CD4-positive, alpha-beta memory T cell (primary cell): ENCODE data around the gene SOX8. TPM values are rescaled to one million over a fixed set of nuclear protein-coding genes. Genes with fewer than 3 reads are reported as not detected.

Experiments
- CTCF ChIA-PET: fragments of 350-600 bp; sonication (Branson Sonifier 250); formaldehyde crosslinking; loops from one replicate; lab custom pipeline; 2021; ENCODE audit warnings: inconsistent platforms; ENCODE audit not compliant: partially characterized antibody; lab: Charles Lee
- POLR2A ChIA-PET: fragments of 350-600 bp; sonication (Branson Sonifier 250); formaldehyde crosslinking; loops from one replicate; lab custom pipeline; 2021; ENCODE audit not compliant: partially characterized antibody; lab: Charles Lee
- DNase-seq, 5 donors: peaks; one replicate each; pipeline versions ENCODE4 v3.0.0 to v3.0.0-alpha.2; 2020 to 2022; ENCODE audit warnings: mixed read lengths in 1 of 5
- H3K27ac ChIP-seq: one replicate; pipeline ENCODE4 v1.7.0; 2013; ENCODE audit warnings: low read depth, low read length
- H3K27me3 ChIP-seq: 2 replicates; pipeline ENCODE4 v1.7.0; 2013; ENCODE audit warnings: mild to moderate bottlenecking, low read length, moderate library complexity; ENCODE audit not compliant: insufficient read depth
- H3K36me3 ChIP-seq: 2 replicates; pipeline ENCODE4 v1.7.0; 2013; ENCODE audit warnings: mild to moderate bottlenecking, low read length, moderate library complexity; ENCODE audit not compliant: insufficient read depth
- H3K4me1 ChIP-seq: 2 replicates; pipeline ENCODE4 v1.7.0; 2013; ENCODE audit warnings: mild to moderate bottlenecking, low read length, moderate library complexity; ENCODE audit not compliant: insufficient read depth
- H3K4me3 ChIP-seq, 2 donors: one replicate each; pipeline ENCODE4 v1.7.0; 2013; ENCODE audit warnings: low read length in 2 of 2, mild to moderate bottlenecking in 1 of 2
- H3K9me3 ChIP-seq, 2 donors: one replicate each; pipeline ENCODE4 v1.7.0; 2013; ENCODE audit warnings: low read length in 2 of 2, control low read depth in 1 of 2; ENCODE audit not compliant: control insufficient read depth in 1 of 2
- H3K27ac Mint-ChIP-seq, 7 donors: one replicate each; pipeline ENCODE4 v1.8.0; 2020 to 2021; ENCODE audit warnings: mixed read lengths in 7 of 7, mild to moderate bottlenecking in 6 of 7, inconsistent platforms in 3 of 7, moderate library complexity in 3 of 7
- H3K27me3 Mint-ChIP-seq, 2 donors: one replicate each; pipeline ENCODE4 v1.8.0; 2020 to 2021; ENCODE audit warnings: mixed read lengths in 2 of 2
- H3K36me3 Mint-ChIP-seq, 2 donors: one replicate each; pipeline ENCODE4 v1.8.0; 2020 to 2021; ENCODE audit warnings: mixed read lengths in 2 of 2, inconsistent platforms in 1 of 2, mild to moderate bottlenecking in 1 of 2
- H3K4me1 Mint-ChIP-seq, 4 donors: one replicate each; pipeline ENCODE4 v1.8.0; 2020 to 2021; ENCODE audit warnings: mixed read lengths in 4 of 4, mild to moderate bottlenecking in 1 of 4
- H3K4me3 Mint-ChIP-seq, 8 donors: one replicate each; pipeline ENCODE4 v1.8.0; 2020 to 2021; ENCODE audit warnings: mixed read lengths in 8 of 8, mild to moderate bottlenecking in 7 of 8, moderate library complexity in 6 of 8, inconsistent platforms in 3 of 8
- H3K9me3 Mint-ChIP-seq, 8 donors: one replicate each; pipeline ENCODE4 v1.8.0; 2020 to 2021; ENCODE audit warnings: mixed read lengths in 8 of 8, mild to moderate bottlenecking in 5 of 8, inconsistent platforms in 3 of 8, moderate library complexity in 1 of 8
- intact Hi-C: fragments of 100-400 bp; cut with micrococcal nuclease; formaldehyde crosslinking; loops from one replicate; pipeline ENCODE4 v1.15.1; 2023
- polyA plus RNA-seq, 2 donors: library from polyadenylated mRNA; unstranded; fragments of 300-500 nt; fragmentation: Illumina TruSeq; gene quantifications; one replicate each; pipeline ENCODE4 v1.2.3, GENCODE V29; 2021
- total RNA-seq, 2 experiments: library from RNA; stranded (reverse); gene quantifications; one replicate each; pipeline ENCODE4 v1.2.3, GENCODE V29; 2021

The SOX8 gene
- total and polyA plus RNA-seq, 4 experiments from 2014 or later, result 0.47 to 3.4 (median 2.4) TPM

GRCh38 chr16:967546-968295, 13.8 kb upstream of the SOX8 start:
- H3K36me3 Mint-ChIP-seq, result peaks cover 25 to 27% of the 10 kb centered on the region in 2 donors
- Histone ChIP-seq H3K4me1 (peaks cover 42% of the 10 kb centered on the region), H3K27me3 (no peaks in the 10 kb centered on the region), H3K4me3 (no peak overlapping the region), H3K36me3 (no peaks in the 10 kb centered on the region), H3K9me3 (no peaks in the 10 kb centered on the region), H3K27ac (no peak overlapping the region)
- peaks cover 27 to 60% (median 47%) of the 10 kb centered on the region in 4 donors for H3K4me1 Mint-ChIP-seq
- no peak for DNase-seq
- POLR2A ChIA-PET, result interaction anchor here (1.7 to 10.8 kb wide), 2 partner anchors 13 to 30 kb away, joined by 7 to 120 read pairs; partner anchors contain the start of gene SOX8
- H3K27me3 Mint-ChIP-seq, result no peaks in the 10 kb centered on the region
- intact Hi-C loops, result no loop called here
- H3K4me3 Mint-ChIP-seq, result no peak overlapping the region
- CTCF ChIA-PET, result no interaction called here
- H3K27ac Mint-ChIP-seq, result no peak overlapping the region
- H3K9me3 Mint-ChIP-seq, result peaks cover 0 to 3% (median 0%) of the 10 kb centered on the region in 8 donors

DNA sequence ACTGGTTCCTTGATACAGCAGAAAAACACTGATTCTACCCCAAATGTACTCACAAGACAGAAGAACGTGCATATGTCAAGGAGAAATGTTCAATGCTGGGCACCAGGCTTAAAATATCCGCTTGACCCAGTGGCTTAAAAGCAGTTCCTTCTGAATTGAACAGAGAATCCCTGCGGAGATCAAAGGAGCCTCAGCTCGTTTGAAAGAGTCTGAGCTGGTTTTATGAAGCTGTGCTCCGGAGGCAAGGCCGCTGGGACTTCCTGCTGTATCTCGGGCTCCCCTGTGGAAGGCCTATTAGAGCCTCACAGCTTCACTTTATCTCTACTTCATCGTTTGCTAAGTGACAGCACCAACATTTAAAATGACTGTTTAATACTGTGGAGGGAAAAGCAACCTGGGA, 12.9 kb upstream of the SOX8 start:
- ChIA-PET CTCF (no interaction called here), POLR2A (interaction anchor here (1.7 to 10.8 kb wide), 2 partner anchors 13 to 29 kb away, joined by 7 to 120 read pairs; partner anchors contain the start of gene SOX8)
- Mint-ChIP-seq H3K36me3 (peaks cover 20 to 27% of the 10 kb centered on the region in 2 donors), H3K27ac (peak overlapping the region in 6 of 7 donors; percentile 51 to 80 (median 61)), H3K9me3 (peaks cover 0 to 3% (median 0%) of the 10 kb centered on the region in 8 donors), H3K4me3 (peak overlapping the region; percentile 7 to 77 (median 70)), H3K4me1 (peaks cover 22 to 53% (median 41%) of the 10 kb centered on the region in 4 donors), H3K27me3 (no peaks in the 10 kb centered on the region)
- DNase-seq, result no peak
- intact Hi-C loops, result no loop called here
- Histone ChIP-seq H3K27me3 (no peaks in the 10 kb centered on the region), H3K36me3 (no peaks in the 10 kb centered on the region), H3K9me3 (no peaks in the 10 kb centered on the region), H3K27ac (no peak overlapping the region), H3K4me1 (peaks cover 33% of the 10 kb centered on the region), H3K4me3 (no peak overlapping the region)

GRCh38 chr16:969508-970385, 11.8 kb upstream of the SOX8 start:
- Histone ChIP-seq H3K27ac (peak overlapping the region; percentile 81), H3K4me3 (peak overlapping the region; percentile 23 to 82), H3K36me3 (no peaks in the 10 kb centered on the region), H3K27me3 (no peaks in the 10 kb centered on the region), H3K9me3 (no peaks in the 10 kb centered on the region), H3K4me1 (peaks cover 26% of the 10 kb centered on the region)
- ChIA-PET CTCF (no interaction called here), POLR2A (interaction anchor here (0.9 to 10.8 kb wide), 6 partner anchors 11 to 37 kb away, joined by 3 to 120 read pairs (median 6); partner anchors contain the start of gene SOX8)
- H3K27ac Mint-ChIP-seq, result peak overlapping the region in 4 of 7 donors; percentile 52 to 82 (median 69)
- peak overlapping the region; percentile 67 to 85 (median 78) for H3K4me3 Mint-ChIP-seq
- DNase-seq, result no peak
- peaks cover 0 to 3% (median 0%) of the 10 kb centered on the region in 8 donors for H3K9me3 Mint-ChIP-seq
- H3K36me3 Mint-ChIP-seq, result peaks cover 14 to 25% of the 10 kb centered on the region in 2 donors
- intact Hi-C loops, result loop anchor here (2.0 kb wide), 3 partner anchors 27 to 381 kb away; partner anchors contain the start of genes CHTF18 and RPUSD1
- H3K4me1 Mint-ChIP-seq, result peaks cover 16 to 42% (median 33%) of the 10 kb centered on the region in 4 donors
- no peaks in the 10 kb centered on the region for H3K27me3 Mint-ChIP-seq

- H3K27ac Mint-ChIP-seq, result peak overlapping the region in 3 of 7 donors; percentile 35 to 71 (median 56)
- peak overlapping the region; percentile 81 for H3K27ac ChIP-seq
Measured at GRCh38 chr16:970386-970765, 11.2 kb upstream of the SOX8 start.

DNA sequence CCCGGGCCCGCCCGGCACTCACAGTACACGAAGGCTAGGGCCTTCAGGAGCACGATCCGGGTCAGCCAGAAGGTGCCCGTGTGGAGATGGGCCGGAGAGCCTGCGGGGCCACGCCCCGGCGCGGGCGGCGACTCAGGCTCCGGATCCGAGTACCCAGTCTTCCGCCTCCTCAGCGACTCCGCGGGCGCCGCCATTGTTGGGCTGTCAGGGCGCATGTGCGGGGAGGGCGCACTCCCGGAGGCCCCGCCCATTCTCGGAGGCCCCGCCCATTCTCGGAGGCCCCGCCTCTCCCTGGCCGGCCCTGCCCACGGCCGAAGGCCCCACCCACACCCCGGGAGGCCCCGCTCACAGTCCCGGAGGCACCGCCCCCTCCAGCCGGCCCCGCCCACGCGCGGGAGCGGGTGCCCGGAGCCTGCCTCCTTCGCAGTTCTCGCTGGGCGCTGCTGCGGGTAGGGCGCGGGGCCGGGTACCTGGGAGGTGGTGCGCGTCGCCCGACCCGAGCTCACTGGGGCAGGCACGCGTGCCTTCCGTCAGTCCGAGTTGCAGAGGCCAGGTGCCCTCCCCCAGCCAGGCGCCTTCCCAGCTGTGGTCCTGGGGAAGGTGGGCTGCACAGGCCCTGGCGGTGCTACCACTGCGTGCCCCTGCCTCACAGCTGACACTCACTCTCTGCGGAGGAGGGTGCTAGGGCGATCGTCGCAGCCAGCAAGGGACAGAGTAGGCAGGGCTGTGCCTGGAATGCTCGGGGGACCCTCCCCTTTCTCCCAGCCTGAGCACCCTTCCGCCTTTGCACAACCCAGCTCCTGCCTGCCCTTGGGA, 10.6 kb upstream of the SOX8 start, which contains the start of gene LMF1:
Gene LMF1 (minus strand): TSS at position 219 of the 816 bp plus-strand sequence. CDS start 4 bp downstream, at position 215.
- peak within 1 kb of the TSS; percentile 67 to 90 (median 76) for H3K4me3 Mint-ChIP-seq
- no peaks in the 10 kb centered on the region for H3K27me3 Mint-ChIP-seq
- peak within 1 kb of the TSS; percentile 28 to 89 (median 71) for H3K27ac Mint-ChIP-seq
- Histone ChIP-seq H3K9me3 (no peaks in the 10 kb centered on the region), H3K27ac (peak within 1 kb of the TSS; percentile 81), H3K36me3 (no peaks in the 10 kb centered on the region), H3K4me1 (peaks cover 16% of the 10 kb centered on the region), H3K4me3 (peak within 1 kb of the TSS; percentile 23 to 82), H3K27me3 (no peaks in the 10 kb centered on the region)
- peak; percentile 92 to 100 (median 93) for DNase-seq
- POLR2A ChIA-PET, result interaction anchor here (1.3 to 10.8 kb wide), 4 partner anchors 10 to 32 kb away, joined by 3 to 120 read pairs (median 16); partner anchors contain the start of gene SOX8
- CTCF ChIA-PET, result no interaction called here
- H3K9me3 Mint-ChIP-seq, result no peaks in the 10 kb centered on the region
- intact Hi-C loops, result loop anchor here (1.0 to 2.0 kb wide), 4 partner anchors 10 to 382 kb away; partner anchors contain the start of genes CHTF18, RPUSD1 and SOX8
- peaks cover 12 to 30% (median 21%) of the 10 kb centered on the region in 4 donors for H3K4me1 Mint-ChIP-seq
- H3K36me3 Mint-ChIP-seq, result peaks cover 4 to 13% of the 10 kb centered on the region in 2 donors

More at GRCh38 chr16:970386-970765, 11.2 kb upstream of the SOX8 start:
- Mint-ChIP-seq H3K4me3 (peak overlapping the region; percentile 64 to 90 (median 76)), H3K27me3 (no peaks in the 10 kb centered on the region), H3K4me1 (peaks cover 14 to 36% (median 27%) of the 10 kb centered on the region in 4 donors), H3K36me3 (peaks cover 8 to 19% of the 10 kb centered on the region in 2 donors), H3K9me3 (peaks cover 0 to 1% (median 0%) of the 10 kb centered on the region in 8 donors)
- Histone ChIP-seq H3K27me3 (no peaks in the 10 kb centered on the region), H3K4me1 (peaks cover 20% of the 10 kb centered on the region), H3K9me3 (no peaks in the 10 kb centered on the region), H3K36me3 (no peaks in the 10 kb centered on the region), H3K4me3 (peak overlapping the region; percentile 23 to 82)
- intact Hi-C loops, result loop anchor here (2.0 kb wide), 3 partner anchors 26 to 382 kb away; partner anchors contain the start of genes CHTF18 and RPUSD1
- POLR2A ChIA-PET, result interaction anchor here (0.9 to 10.8 kb wide), 5 partner anchors 11 to 33 kb away, joined by 3 to 120 read pairs (median 9); partner anchors contain the start of gene SOX8
- CTCF ChIA-PET, result no interaction called here
- no peak for DNase-seq

DNA sequence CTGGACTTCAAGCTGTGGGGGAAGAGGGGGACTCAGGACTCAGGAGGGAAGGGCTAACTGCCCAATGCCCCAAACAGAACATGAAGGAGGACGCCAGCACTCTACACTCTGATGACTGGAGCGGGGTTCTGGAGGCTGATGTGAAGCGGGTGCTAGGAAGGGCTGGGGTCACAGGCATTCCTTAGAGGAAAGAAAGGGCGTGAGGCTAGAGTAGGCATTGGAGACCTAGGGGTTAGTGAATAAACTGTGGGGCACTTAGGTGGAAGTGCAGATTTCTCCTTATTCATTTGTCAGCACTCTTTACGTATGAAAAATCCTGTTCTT, 10.0 kb upstream of the SOX8 start:
- POLR2A ChIA-PET, result interaction anchor here (1.4 to 10.8 kb wide), 3 partner anchors 10 to 32 kb away, joined by 14 to 120 read pairs (median 17); partner anchors contain the start of gene SOX8
- H3K4me3 Mint-ChIP-seq, result peak overlapping the region; percentile 49 to 82 (median 70)
- intact Hi-C loops, result loop anchor here (1.0 to 2.0 kb wide), 4 partner anchors 10 to 383 kb away; partner anchors contain the start of genes CHTF18, RPUSD1 and SOX8
- peak overlapping the region in 6 of 7 donors; percentile 28 to 89 (median 72) for H3K27ac Mint-ChIP-seq
- no peaks in the 10 kb centered on the region for H3K9me3 Mint-ChIP-seq
- no peaks in the 10 kb centered on the region for H3K27me3 Mint-ChIP-seq
- H3K4me1 ChIP-seq, result peaks cover 16% of the 10 kb centered on the region
- no peak overlapping the region for H3K4me3 ChIP-seq
- CTCF ChIA-PET, result no interaction called here
- peaks cover 4 to 10% of the 10 kb centered on the region in 2 donors for H3K36me3 Mint-ChIP-seq
- no peak overlapping the region for H3K27ac ChIP-seq
- H3K4me1 Mint-ChIP-seq, result peaks cover 10 to 32% (median 22%) of the 10 kb centered on the region in 4 donors
- no peaks in the 10 kb centered on the region for H3K9me3 ChIP-seq
- DNase-seq, result no peak
- H3K36me3 ChIP-seq, result no peaks in the 10 kb centered on the region
- no peaks in the 10 kb centered on the region for H3K27me3 ChIP-seq
